GM19023 (cell line): ENCODE data around the gene SHROOM3.
A peak's percentile ranks its signal among the peaks of the same experiment; 100 is the strongest.
"Not testable (repeated sequence)": the region's sequence is repeated elsewhere in the genome, so short reads cannot be mapped to it uniquely, and the experiment has no call there.

Experiments used
- ATAC-seq: cut with Tn5 transposase; IDR thresholded peaks from one replicate; pipeline ENCODE4 v1.9.1; 2021; ENCODE audit warnings: mild to moderate bottlenecking, moderate library complexity; ENCODE audit not compliant: unreplicated experiment

The SHROOM3 gene

DNA sequence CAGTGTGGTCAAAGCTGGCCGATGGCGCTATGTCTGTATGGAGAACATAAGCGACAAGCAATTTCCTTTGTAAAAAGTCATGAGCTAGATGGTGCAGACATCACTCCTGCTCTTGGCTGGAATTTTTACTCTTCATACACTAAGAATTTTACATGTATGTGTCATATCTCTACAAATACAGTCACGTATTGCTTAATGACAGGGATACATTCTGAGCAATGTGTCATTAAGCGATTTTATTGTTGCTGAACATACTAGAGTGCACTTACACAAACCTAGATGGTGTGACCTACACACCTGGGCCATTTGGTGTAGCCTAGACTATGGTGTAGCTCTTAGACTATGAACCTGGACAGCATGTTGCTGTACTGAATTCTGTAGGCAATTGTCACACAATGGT is 277.5 kb downstream of the SHROOM3 start:
- no peak for ATAC-seq

DNA sequence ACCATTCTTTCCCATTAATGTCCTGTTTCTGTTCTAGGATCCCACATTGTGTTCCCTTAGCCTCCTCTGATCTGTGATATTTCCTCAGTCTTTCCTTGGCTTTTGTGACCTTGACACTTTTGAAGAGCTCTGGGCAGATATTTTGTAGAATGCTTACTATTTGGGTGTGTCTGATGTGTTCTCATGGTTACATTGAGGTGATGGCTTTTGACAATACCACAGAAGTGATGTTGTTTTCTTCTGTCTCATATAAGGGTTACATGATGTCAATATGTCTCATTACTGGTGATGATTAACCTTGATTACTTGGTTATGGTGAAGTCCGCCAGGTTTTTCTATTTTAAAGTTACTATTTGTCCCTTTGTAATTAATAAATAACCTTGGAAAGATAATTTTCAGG is 279.2 kb downstream of the SHROOM3 start:
- ATAC-seq = no peak

DNA sequence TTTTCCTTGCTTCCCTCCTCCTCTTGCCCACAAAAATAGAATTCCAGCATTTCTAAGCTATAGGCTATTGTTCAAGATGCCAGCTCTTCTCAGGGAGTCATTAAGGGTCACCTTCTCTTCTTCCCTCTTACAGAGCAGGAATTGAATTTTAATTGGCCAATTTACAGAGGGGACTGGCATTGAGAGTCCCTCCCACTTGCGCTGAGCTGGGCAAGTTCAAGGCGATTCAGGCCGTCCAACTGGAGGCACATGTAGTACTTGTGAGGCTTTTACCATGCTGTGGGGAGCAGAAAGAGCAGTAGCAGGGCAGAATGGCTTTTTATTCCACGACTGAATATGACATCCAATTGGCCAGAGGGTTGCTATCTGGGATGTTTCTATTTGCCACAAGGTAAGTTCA is 281.0 kb downstream of the SHROOM3 start:
- no peak for ATAC-seq

DNA sequence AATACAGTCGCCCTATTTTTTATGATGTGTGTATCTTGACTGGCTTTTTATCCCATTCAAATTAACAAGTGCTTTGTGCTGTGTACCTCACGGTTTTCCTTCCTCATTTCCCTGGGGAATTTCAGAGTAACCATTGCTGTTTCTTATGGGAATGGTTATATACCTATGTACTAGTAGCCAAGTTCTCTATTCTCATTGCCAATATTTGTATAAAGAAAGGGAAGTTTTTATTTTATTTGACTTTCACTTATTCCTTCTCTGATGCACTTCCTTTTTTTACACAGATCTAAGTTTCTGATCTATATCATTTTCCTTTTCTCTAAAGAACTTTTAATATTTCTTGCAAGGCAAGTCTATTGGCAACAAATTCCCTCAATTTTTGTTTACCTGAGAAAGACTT is 281.6 kb downstream of the SHROOM3 start:
- no peak for ATAC-seq

DNA sequence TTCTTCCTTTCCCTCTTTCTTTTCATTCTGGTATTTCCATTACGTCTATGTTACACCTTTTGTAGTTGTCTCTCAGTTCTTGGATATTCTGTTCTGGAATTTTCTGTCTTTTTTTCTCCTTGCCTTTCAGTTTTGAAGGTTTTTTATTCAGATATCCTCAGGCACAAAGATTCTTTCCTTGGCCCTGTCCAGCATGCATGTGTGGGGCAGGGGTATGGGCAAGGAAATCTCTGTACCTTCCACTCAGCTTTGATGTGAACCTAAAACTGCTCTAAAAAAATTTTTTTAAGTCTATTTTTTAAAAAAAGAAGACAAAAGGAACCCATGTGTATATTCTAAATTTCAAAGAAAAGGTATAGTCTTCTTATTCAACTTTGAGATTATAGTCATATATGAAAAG is 282.4 kb downstream of the SHROOM3 start:
- no peak for ATAC-seq

DNA sequence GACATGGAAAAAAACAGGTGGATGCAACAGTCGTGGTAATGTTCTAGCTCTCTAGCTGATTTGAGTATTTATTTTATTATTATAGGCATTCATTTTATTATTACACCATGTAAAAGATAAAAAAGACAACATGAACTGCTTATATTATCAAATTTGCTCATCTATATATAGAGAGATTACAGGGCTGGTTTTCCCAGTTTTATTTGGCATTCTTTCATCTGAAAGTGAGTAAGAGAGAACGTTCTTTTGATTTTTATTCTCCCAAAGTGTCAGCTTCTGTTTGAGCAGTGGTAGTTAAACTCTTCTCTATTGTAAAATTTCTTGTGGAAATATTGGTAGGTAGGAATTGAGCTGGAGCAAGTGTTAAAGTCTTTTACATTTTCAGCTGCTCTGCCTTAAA is 283.0 kb downstream of the SHROOM3 start:
- no peak for ATAC-seq

DNA sequence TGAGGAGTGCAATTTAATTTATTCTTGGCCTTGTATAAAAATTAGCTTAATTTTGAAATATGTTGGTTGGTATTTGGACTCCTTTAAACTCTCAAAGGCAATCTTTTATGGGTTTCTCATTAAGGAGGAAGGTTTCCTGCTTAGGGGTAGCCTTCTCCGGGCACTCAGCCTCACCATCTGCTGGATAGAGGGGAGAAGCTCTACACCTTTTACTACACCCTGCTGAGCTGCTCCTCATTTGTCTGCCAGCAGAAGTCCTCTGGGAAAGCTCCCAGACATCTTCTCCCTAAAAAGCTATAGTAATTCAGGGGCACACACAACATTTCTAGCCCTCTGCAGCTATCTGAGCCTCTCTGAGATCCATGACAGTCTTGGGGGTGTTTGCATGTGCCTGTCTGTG is 283.8 kb downstream of the SHROOM3 start:
- ATAC-seq = no peak

DNA sequence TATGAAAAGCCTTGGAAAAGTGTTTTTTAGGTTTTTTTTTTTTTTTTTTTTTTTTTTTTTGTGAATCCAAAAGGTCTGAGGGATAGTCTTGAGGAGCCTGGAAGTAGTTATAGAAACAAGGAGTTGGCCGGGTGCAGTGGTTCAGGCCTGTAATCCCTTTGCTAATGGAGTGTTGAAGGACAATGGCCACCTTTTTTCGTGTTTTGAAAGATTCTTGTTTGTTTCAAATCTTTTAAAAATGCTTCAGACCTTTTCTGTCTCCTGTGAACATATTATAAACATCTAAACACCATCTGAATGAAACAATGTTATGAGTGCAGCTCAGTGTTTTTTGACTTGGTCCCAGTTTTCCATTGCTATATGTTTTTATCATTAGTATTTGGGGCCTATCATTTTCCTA is 285.1 kb downstream of the SHROOM3 start:
- no peak for ATAC-seq

DNA sequence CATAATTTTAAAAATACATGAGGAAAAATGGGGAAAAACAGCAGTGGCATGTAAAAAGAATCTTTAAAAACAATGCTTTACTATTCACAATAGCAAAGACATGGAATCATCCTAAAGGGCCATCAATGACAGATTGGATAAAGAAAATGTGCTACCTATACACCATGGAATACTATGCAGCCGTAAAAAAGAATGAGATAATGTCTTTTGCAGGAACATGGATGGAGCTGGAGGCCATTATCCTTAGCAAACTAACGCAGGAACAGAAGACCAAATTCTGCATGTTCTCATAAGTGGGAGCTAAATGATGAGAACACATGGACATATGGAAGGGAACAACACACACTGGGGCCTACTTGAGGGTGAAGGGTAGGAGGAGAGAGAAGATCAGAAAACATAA is 287.1 kb downstream of the SHROOM3 start:
- not testable (repeated sequence) for ATAC-seq

DNA sequence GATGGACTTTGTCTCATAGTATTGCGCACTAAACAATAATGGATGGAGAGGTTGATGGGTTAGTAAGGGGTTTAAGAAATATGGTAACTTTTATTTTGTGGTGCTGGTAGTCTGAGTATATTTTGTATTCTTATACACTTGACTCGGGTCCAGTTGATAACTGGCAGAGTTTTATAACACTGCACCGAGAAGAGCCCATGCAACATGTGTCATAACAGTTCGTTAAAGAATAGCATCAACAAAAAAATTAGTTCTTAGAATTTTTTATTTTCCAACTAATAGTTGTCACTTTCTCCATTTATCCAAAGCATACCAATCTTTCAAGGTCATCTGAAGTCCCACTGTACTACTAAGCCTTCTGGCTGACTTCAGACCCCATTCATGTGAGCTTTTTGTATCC is 287.8 kb downstream of the SHROOM3 start:
- ATAC-seq = no peak

DNA sequence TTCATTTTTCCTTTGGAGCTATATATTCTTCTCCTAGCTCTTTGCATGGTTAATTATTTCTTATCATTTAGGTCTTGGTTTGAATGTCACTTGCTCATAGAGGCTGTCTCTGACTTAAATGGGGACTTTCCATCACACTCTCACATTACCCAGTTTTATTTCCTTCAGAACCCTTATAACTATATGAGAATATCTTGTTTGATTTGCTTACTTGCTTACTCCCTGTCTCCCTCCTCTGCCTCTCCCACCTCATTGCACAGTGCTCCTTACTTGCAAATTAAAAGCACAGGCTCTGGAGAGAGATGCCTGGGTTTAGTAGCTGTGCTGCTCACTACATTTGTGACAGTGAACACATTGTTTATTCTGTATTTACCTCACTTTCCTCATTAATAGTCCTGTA is 288.3 kb downstream of the SHROOM3 start:
- ATAC-seq = peak; percentile 50

DNA sequence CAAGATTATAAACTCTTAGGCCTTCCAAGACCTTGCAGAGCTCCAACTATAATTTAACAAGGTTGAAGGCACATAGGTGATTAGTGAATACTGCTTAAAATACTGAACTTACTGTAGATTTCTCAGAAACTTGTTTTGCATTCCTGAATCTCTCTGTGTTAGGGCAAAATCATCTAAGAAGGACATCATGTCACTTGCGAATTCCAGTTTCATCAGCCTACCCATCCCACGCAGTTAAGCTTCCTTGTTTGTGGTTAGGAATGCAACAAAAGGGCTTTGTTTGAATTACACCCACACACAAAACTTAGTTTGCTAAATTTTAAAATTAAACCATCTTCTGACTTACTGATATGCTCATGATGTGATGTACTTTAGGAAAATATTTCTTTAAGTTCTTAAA is 288.9 kb downstream of the SHROOM3 start:
- ATAC-seq = no peak

DNA sequence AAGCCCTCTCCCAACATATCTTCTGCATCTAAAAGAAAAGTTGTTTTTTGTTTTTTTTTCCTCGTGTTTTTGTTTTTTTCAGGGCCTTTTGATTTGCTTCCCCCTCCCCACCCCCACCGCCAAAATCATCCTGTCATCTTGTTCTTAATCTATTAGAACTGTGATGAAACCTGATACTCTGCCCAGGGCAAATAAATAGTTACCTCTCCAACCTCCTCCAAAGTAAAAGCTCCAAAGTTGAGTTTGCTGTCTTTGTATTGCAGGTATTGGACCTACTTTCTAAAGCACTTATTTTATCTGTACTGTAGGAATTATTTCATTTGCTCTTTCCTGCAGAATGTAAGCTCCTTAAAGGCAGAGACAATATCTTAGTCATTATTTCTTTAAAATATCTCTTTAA is 290.0 kb downstream of the SHROOM3 start:
- ATAC-seq = no peak

DNA sequence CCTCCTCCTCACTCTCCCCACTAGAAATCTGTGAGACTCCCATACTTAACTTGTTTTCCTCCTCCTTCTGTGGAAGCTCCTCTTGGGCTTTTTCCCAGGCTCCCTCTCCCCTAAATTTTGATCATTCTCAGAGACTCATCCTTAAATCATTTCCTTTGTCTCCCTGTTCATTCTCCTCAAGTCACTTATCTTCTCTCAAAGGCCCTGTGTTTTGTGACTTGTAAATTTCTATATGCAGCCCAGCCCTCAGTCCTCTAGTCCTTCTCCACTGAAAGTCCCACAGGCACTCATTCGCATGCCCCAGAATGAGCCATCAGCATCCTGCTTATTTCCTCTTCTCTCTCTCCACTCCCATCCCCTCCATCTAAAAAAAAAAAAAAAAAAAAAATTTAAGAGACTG is 291.1 kb downstream of the SHROOM3 start:
- ATAC-seq = no peak

DNA sequence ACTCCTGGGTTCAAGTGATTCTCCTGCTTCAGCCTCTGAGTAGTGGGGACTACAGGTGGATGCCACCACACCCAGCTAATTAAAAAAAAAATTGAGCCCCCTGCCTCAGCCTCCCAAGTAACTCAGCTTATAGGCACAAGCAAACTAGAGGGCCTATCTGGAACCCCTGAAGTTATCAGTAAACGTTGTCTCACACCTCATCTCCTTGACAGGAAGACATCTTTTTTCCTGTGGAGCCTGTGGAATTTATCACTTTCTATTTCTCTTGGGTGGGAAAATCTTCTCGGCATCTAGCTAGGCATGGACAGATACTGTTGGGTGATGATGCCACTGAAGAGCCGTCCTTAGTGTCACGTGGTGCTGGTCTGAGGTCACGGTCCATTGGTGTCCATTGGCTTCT is 291.6 kb downstream of the SHROOM3 start:
- no peak for ATAC-seq

DNA sequence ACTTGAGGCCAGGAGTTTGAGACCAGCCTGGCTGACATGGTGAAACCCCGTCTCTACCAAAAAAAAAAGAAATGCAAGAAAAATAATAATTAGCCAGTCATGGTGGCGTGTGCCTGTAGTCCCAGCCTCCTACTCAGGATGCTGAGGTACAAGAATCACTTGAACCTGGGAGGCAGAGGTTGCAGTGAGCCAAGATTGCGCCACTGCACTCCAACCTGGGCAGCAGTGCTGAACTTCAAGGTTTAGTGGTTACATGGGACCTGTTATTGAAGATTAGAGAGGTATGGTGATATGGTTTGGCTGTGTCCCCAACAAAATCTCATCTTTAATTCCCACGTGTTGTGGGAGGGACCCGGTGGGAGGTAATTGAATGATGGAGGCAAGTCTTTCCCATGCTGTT is 292.9 kb downstream of the SHROOM3 start:
- not testable (repeated sequence) for ATAC-seq

DNA sequence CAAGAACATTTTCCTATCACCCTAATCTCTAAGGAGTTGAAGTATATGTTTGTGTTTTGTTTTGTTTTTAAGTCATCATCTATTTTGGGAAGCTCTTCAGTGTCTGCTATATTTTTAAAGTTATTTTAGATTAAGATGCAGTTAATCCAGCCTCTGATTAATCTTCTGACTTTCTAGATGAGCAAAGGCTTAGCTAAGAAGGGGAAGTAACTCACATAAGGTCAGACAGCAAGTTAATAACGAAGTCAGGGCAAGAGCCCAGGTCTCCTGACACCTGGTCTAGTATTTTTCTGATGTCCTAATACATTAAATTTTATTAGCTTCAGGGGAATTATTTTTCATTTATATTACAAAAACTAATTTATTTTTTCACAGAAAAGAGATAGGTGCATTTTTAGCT is 294.4 kb downstream of the SHROOM3 start:
- no peak for ATAC-seq

DNA sequence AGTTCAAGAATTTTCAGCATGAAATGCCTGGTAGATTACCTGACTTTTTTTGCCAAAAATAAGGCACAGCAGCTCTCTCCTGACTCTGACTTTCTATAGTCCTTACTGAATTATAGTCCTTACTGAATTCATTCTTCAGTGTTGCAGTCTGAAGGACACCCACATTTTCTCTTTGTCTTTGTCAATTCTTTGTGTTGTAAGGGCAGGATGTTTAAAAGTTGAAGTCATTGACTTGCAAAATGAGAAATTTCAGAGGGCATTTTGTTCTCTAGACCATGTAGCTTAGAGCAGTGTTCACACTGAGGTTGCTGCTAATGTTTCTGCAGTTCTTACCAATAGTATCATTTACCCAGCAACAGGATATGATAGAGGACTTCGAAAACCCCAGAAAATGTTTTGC is 295.0 kb downstream of the SHROOM3 start:
- ATAC-seq = no peak

DNA sequence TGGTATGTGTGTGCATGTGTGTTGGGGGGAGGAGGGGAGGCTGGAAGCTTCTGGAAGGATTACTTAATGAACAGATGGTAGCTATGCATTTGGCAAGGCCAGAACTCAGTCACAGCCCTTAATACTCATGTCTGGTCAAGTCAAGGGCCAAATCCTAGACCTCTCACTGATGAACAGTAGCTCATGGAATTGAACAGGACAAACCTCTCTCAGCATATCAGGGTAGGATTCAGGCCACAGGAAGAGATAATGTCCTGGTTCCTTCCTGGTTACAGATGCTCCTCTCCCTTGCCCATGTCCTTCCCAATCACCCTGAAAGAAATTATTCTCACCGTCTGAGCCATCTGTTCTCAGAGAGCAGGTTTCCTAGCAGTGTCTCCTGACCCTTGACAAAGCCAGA is 297.2 kb downstream of the SHROOM3 start:
- ATAC-seq = no peak

DNA sequence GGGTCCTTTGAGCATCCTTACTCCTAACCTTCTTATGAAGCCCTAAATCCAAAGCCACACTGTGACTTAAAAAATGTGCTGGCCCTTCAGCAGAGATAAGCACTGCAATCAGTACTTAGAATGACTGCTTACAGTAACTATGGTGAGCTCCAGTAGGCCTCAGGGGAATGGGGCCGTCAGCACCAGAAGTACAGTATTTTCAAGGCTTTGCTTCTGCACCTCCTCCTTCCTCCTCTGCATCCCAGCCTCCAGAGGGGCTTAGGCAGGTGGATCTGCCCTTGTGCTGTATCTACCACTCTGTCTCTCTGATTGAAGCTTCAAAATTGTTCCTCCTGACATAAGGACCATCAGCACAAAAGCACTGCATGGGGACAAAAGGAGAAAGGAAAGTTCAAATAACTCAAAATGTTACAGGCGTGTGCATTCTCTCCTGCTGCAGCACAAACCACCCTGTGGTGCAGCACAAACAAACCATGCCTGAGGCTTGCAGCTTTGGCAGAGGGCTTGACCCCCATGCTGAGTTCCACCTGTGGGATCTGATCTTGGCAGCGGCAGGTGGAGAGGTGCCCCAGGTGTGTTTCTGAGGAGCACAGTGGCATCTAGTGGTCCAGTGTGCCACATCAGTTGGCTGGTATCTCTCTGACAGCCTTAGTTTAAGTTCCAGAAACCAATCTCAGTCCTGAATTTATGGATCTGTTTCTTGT is 298.2 kb downstream of the SHROOM3 start:
- ATAC-seq = peak; percentile 43

DNA sequence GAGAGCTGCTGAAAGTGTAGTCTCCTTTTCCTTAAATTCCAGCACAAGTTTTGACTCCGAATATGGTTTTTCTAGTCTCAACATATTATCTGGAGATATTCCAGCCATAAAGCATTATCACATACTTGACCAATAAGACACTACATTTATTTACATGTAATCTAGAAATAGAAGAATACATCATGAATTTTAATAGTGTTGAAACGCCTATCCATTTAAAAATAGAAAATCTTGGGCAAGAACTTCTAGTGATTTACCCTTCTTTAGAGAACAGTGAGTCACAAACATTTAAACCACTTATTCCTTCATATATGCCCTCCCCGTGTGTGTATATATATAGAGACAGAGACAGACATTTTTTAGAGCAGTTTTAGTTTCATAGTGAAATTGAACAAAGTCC is 301.4 kb downstream of the SHROOM3 start:
- no peak for ATAC-seq

DNA sequence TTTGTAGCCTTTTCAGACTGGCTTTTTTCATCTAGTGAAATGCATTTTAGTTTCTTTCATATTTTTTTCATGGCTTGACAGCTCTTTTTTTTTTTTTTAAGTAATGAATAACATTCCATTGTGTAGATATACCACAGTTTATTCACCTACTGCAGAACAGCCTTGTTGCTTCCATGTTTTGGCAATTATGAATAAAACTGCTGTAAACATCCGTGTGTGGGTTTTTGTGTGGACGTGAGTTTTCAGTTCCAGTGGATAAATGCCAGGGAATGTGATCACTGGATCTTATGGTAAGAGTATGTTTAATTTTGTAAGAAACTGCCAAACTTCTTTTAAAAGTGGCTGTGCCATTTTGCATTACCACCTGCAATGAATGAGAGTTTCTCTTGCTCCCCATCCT is 302.2 kb downstream of the SHROOM3 start:
- ATAC-seq = no peak

DNA sequence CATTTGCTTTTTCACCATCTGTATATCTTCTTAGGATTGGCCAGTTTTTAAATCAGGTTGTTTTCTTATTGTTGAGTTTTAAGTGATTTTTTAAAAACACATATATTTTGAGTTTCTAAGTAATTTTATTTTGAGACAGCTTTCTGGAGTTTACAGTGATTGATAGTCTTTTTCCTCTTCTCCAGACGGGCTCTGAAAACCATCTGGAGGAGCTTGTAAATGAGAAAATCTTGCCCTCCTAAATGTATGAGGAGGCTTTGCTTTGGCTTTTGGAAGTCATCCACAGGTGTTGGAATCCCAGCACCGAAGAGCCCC is 302.7 kb downstream of the SHROOM3 start:
- ATAC-seq = no peak
